Measurements from ENCODE around the gene LGALS8.
"Not testable (repeated sequence)": the region's sequence is repeated elsewhere in the genome, so short reads cannot be mapped to it uniquely, and the experiment has no call there.

LGALS8 gene

DNA sequence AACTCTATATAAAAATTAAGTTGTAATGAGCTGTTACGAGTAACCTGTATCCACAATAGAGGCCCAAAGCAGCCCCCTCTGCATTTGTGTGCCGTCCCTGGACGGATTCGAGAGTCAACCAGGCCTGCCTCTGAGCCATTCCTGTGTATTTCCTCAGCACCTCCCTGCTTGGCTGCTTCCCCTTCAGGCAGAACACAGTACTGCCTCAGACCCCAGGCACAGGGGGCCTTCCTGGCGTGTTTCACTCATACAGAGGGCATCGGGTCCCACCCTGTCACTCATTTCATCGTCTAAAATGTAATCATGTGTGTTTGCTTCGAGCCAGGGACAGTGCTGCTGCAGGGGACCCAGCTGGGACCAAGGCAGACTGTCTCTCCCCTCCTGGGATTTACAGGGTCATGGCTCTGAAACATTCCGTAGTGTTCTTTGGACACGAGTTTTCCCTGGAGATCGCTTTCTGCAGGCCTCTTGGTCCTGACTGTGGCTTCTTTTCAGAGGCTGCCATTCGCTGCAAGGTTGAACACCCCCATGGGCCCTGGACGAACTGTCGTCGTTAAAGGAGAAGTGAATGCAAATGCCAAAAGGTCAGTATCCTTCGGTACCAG, 19.4 kb downstream of the LGALS8 start:
- no peak for DNase-seq

- DNase-seq: no peak
Observed at GRCh38 chr1:236545621-236546169, 21.9 kb downstream of the LGALS8 start.

DNA sequence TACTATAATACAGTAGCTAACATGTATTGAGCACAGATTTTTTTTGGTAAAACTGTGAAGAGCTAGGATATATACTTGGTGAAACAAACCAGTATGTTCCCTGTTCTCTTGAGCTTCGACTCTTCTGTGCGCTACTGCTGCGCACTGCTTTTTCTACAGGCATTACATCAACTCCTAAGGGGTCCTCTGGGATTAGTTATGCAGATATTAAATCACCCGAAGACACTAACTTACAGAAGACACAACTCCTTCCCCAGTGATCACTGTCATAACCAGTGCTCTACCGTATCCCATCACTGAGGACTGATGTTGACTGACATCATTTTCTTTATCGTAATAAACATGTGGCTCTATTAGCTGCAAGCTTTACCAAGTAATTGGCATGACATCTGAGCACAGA, 24.7 kb downstream of the LGALS8 start:
- no peak for DNase-seq

GRCh38 chr1:236550961-236551851, 27.4 kb downstream of the LGALS8 start:
- DNase-seq: no peak

DNA sequence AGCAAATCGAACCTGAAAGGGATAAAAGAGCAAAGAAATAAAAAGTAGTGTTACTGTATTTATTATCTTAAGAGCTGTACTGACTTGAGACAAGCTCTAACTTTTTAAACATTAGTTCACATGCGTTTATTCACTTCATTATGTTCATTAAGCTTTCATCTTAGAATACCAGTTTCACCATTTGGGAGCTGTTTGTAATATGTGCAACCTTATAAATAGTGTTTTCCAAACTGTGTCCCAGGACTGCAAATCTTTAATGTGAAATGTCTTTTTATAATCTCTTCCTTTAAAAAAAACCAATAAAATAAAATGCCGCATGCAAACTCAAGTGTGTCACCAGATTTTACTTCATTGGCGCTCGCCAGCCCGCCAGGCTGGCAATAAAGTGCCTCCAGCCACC, 28.3 kb downstream of the LGALS8 start:
- DNase-seq: no peak

DNA sequence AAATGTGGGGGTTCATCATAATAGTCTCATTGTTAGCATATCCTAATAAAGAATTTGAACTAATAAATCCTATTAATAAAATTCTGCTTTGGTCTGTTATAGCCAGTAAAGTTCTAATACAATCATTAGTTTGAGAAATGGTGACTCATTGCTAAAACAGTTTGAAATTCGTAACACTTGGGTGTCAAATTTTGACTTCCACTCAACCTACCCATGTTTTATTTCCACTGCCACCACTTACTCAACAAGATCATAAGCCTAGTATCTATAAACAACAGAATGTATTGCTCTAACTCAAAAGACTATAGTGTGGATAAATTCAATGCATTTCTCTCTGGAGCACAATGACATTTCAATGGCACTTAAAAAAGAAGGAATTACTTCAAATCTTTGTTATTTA, 29.1 kb downstream of the LGALS8 start:
- no peak for DNase-seq

GRCh38 chr1:236553370-236553769, 29.6 kb downstream of the LGALS8 start:
- DNase-seq: no peak

GRCh38 chr1:236556606-236557005, 32.8 kb downstream of the LGALS8 start:
- DNase-seq: no peak

DNA sequence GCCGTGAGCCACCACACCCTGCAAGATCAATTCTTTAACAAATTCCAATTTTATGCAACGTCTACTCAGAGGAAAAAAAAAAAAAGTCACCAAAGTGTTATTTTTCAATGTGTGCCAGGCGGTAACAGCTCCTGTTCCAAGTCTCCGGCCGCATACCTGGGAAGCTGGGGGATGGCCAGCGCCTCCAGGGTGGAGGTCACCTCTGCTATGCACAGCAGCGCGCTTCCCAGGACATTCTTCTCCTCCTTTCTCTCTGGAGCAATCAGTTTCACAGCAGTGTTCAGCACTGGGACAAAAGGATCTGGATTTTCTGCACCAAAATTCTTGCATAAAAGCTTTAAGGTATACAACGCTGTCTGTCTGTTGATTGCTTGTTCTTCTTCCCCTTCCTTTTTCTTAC, 34.3 kb downstream of the LGALS8 start:
- no peak for DNase-seq

- no peak for DNase-seq
Observed at GRCh38 chr1:236558846-236559245, 35.1 kb downstream of the LGALS8 start.

GRCh38 chr1:236560213-236560771, 36.5 kb downstream of the LGALS8 start:
- DNase-seq: no peak

DNA sequence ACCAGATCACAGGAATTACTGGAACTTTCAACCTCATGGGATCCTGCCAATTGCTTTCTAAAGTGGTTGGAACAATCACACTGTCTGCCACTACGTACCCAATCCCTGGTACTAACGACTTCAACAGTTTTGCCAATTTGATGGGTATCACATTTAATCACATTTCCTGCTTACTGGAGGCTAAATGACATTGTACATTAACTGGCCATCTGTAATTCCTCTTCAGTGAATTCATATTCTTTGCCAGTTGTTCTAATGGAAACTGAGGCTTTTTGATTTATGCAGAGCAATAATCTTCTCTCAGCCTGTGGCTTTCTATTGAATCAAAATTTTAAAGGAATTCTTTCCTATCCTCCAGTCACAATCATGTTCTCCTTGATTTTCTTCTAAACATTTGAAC, 38.2 kb downstream of the LGALS8 start:
- no peak for DNase-seq

DNA sequence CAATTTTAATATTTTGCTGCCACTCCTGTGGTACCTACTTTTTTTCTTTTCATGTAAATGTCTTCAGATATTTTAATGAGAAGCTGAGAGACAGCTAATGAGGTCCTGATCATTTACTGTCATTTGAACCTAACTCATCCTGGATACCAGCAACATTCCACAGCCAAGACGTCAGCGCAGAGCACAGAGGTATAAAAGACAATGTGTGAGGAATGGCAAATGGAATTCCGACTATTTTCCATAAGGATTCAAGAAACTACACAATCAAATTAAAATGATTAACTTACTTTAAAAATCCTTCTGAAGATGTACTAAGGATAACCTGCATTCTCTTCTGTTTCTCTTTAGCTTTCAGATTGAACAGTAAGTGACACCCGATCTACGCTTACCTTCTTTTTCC, 41.7 kb downstream of the LGALS8 start:
- DNase-seq: no peak

GRCh38 chr1:236568285-236568894, 44.6 kb downstream of the LGALS8 start:
- no peak for DNase-seq

DNA sequence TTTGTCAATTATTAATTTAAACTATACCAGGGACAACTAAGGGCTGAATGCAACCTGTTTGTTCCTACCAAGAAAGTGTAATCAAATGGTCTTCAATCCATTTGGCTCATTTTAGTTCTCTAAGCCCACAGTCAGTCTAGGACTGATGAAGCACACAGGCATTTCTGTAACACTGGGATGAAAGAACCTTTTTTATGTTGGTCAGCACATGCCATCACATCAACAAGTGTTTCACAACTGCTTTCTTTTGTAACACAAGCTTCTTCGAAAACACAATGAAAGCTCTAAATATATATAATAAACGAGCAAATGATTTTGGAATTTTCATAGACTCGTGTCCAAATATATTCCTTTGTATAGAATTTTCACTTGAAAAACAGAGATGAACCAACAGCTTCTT, 51.7 kb downstream of the LGALS8 start:
- DNase-seq: no peak

DNA sequence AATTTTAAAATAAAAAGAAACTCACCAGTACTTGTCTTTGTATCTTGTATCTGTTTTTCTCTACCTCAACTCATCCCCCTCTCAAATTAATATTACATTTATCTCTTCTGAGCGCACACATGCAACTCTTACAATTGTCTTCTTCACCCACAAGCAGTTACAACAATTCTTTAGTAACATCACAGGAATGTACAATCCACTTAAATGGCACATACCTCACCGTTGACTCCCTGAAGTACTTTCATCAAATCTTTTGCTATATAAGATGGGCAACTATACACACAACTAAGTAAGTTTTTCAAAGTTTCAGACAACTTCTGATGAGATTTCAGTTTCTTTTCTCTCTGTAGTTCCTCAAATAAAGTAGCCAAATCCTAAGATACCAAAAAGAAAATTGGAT, 52.2 kb downstream of the LGALS8 start:
- DNase-seq: no peak

DNA sequence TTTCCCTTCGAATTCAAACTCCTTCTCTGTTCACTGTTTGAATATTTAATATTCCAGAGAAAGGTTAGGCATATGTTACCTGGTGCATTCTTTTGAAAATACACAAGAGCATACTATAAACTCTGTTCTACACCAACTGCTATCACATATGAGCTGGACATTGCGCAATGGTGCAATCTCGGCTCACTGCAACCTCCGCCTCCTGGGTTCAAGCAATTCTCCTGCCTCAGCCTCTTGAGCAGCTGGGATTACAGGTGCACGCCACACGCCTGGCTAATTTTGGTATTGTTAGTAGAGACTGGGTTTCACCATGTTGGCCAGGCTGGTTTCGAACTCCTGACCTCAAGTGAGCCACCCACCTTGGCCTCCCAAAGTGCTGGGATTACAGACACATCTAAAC, 53.3 kb downstream of the LGALS8 start:
- DNase-seq: not testable (repeated sequence)

GRCh38 chr1:236578661-236579060, 54.9 kb downstream of the LGALS8 start:
- no peak for DNase-seq

GRCh38 chr1:236580404-236580803, 56.6 kb downstream of the LGALS8 start:
- not testable (repeated sequence) for DNase-seq

GRCh38 chr1:236581528-236581927, 57.7 kb downstream of the LGALS8 start:
- DNase-seq: no peak

DNA sequence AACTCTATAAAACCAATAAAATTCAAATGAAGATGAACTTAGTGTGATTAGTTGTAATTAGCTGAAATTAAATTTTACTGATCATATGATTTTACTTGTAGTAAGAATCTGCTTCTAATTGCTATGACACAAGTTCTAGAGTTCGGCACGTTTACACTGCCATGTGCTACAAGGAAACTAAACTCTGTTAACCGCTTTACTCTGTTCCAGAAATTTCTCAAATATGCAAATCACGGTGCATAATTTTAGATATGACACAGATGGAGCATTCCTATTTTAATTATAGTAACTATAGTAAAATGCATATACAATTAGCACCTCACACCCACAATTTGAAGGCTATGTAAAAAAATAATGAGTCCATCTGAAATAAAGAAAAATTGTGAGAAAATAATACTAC, 65.7 kb downstream of the LGALS8 start:
- DNase-seq: no peak

DNA sequence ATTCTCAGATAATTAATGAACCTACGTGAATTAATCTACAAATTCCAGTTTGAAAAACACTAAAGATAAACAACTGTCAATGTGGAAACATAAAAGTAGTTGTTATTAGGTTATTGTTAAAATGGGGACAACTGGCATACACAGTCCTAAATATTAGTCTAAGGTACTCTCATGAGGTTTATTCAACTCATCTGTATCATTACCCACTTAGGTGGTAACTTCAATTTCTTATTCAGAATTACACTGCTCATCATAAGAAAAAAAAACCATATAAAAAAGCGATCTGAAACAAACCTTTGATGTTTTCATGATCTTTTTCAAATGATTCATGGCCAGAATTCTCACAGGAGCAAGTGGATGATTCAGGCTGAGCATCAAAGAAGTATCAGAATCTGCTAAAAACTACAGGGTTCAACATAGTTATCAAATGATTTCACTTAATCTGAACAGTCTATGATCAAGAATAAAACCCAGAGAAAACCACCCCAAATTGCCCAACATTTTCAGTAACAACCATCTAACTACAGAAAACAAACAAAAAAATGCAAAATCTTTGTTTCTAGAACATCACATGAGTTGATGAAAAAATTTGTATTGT, 66.9 kb downstream of the LGALS8 start:
- DNase-seq: no peak

DNA sequence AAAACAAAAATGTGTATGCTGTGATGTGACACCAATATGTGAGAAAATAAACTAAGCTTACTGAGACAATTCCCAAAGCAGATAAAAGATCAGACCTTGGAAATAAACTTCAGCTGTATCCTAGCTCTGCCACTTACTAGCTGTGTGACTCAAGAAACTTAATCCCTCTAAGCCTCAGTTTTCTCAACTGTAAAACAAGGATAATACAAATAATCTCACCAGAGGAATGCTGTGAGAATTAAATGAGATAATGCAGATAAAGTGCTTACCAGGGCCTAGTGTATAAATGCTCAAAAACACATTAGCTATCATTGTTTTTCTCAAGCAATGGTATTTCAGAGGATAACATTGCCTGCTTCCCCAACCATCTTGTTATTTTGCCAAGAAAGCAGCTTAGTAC, 78.4 kb downstream of the LGALS8 start:
- no peak for DNase-seq
